Heart left ventricle (tissue), 13 donors: Measurements from ENCODE around the gene DMPK.

ENCODE experiments used
- CTCF ChIP-seq, 12 donors: fragments of 200-600 bp; sonication (generic) in 4 of 12; IDR thresholded peaks; one replicate each; pipeline versions ENCODE4 v1.5.0 to v1.8.0; 2018 to 2022; ENCODE audit warnings: antibody characterized with exemption in 12 of 12, mild to moderate bottlenecking in 5 of 12
- POLR2A ChIP-seq, 2 donors: fragments of 450-650 bp; IDR thresholded peaks; one replicate each; pipeline ENCODE4 v1.6.1; 2017; ENCODE audit warnings: antibody characterized with exemption in 2 of 2, mild to moderate bottlenecking in 2 of 2, moderate library complexity in 2 of 2
- donor health status: ischemic (EF 13 %, LVEDD 7.1; RV severe dilation, severe dysfunction).
- donor health status: DM: no; HTN: yes; CAD: no.
- donor health status: DM: no; HTN: no; CAD: no.
- donor health status: ischemic (EF 25% LVEDD 6.9; RV normal size, moderate dysfunction).
- donor health status: ischemic (EF 25% LVEDD 5.7; RV mildly dilated, moderate dysfunction).
- donor health status: ischemic (EF 35%, LVEDD 5.7; RV mildly dilated, moderate dysfunction).
- donor health status: nonischemic (EF 11% LVEDD 7.7; RV severe dilation, severe dysfunction).
- donor health status: DM: yes; HTN: yes; CAD: no.
- donor health status: PGD.
- donor health status: ischemic (EF 29% LVEDD 5.4; RV normal size, mild dysfunction).
- donor health status: nonischemic (EF 23%, LVEDD 6.1; RV moderate dilation, normal function).

DNA sequence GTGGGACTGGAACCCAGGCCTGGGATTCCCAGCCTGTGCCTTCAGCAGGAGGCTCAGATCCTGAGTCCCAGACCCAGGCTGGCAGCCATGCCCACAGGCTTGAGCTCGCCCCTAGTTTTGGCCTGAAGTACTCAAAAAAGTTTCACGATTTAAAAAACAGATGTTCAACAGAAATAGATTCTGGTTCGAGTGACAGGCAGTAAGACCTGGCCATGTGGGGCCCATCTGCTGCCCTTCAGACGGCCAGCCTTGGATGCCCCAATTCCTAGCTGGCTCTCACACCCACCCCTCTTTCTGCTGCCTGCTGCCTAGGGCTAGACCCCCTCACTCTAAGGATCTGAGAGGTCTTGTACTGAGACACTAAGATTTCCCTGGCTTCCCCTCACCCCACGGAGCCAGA is 2.8 kb upstream of the DMPK start:
- TF ChIP-seq CTCF (IDR thresholded peaks at IDR 0.05) (no peak), POLR2A (IDR thresholded peaks at IDR 0.05) (no peak)
